HS-5 (cell line): ENCODE data around the gene PITPNM2.
"Not testable (repeated sequence)": the region's sequence is repeated elsewhere in the genome, so short reads cannot be mapped to it uniquely, and the experiment has no call there.

Experiments used
- DNase-seq: peaks from one replicate; pipeline ENCODE4 v3.0.0-alpha.2; 2012; ENCODE audit warnings: low read depth

Gene PITPNM2

GRCh38 chr12:123120452-123121166 lies 30.3 kb downstream of the PITPNM2 start:
- DNase-seq = no peak

GRCh38 chr12:123119808-123120207 lies 31.1 kb downstream of the PITPNM2 start:
- no peak for DNase-seq

DNA sequence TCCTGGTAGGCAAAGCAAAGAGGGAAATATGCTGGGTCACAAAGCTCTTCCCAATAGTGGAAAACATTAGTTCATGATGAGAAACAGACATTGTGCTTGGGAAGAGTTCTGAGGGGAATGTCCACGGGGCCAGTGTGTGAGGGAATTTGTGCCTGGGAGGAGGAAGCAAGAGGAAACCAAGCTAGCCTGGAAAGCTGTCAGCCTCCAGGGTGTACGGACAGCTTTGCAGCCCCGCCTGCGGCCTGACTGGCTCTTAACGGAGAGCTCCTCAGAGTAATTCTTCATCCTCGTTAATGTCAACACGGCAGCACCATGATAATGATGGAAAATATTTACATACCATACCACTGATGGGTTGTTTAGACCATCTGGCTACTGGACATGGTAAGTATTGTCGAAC lies 32.4 kb downstream of the PITPNM2 start:
- no peak for DNase-seq

- DNase-seq = peak; percentile 75
Observed at GRCh38 chr12:123115409-123116121, 35.3 kb downstream of the PITPNM2 start.

- DNase-seq = no peak
Observed at GRCh38 chr12:123114304-123115083, 36.4 kb downstream of the PITPNM2 start.

DNA sequence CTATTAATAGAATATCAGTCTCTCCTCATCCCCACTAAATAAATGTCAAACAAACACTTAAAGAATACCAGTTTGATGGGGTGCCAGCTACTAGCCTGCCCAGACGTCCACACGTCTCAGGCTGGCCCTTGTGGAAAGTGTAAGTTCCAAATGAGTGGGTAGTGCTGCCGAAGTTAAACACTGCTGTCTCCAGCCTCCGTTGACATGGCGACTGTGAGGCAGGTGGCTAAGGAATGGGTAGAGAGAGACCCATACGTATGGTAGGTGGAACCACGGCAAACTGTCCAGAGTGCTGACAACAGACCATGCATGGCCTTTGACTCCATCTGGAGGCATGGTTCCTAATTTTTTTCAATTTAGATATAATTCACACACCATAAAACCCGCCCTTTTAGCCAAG lies 37.9 kb downstream of the PITPNM2 start:
- no peak for DNase-seq

DNA sequence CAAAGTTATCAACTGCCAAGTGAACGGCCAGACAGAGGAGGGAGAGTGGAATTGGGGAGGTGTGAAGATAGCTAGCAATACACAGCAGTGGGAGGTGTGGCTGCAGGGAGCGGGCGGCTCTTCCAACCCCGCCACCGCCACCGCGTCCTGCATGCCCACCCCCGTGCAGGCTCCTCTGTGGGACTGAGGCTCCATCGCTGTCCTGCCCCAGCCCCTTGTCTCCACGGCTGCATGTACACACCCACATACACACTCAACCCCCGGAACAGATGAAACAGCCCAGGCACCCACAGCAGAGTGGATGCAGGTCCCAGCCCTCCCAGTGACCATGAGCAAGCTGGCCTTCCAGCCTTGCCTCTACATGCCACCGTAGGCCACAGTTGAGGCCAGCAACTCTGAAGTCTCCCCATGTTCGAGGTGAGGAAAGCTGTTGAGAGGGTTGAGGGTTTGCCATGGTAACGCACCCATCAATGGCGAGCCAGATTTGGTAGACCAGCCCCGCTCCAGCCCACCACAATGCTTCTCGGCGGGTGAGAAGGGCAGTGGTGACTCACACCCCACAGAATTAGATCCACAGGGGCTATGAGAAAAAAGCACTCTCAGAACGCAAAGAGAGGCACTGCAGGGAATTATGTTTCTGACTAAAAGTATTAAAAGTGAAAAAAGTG lies 39.3 kb downstream of the PITPNM2 start:
- DNase-seq = no peak

GRCh38 chr12:123109319-123109772 lies 41.5 kb downstream of the PITPNM2 start:
- no peak for DNase-seq

DNA sequence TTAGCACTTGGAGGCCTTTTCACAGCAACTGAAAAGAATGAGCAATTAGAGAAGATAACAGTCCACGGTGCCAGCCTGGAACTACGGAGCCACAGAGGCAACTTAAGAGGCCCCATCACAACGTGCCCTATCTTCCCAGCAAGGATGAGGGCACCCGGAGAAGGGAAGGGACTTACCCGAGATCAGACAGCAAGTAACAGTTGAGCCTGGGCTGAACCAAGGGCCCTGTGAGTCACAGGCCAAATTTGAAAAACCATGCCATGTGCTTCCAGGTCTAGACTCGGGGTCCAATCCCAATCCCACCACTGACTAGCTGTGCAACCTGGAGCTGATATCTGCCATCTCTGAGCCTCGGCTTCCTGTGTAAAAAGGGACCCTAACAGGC lies 42.2 kb downstream of the PITPNM2 start:
- DNase-seq = no peak

GRCh38 chr12:123107926-123108681 lies 42.8 kb downstream of the PITPNM2 start:
- no peak for DNase-seq

DNA sequence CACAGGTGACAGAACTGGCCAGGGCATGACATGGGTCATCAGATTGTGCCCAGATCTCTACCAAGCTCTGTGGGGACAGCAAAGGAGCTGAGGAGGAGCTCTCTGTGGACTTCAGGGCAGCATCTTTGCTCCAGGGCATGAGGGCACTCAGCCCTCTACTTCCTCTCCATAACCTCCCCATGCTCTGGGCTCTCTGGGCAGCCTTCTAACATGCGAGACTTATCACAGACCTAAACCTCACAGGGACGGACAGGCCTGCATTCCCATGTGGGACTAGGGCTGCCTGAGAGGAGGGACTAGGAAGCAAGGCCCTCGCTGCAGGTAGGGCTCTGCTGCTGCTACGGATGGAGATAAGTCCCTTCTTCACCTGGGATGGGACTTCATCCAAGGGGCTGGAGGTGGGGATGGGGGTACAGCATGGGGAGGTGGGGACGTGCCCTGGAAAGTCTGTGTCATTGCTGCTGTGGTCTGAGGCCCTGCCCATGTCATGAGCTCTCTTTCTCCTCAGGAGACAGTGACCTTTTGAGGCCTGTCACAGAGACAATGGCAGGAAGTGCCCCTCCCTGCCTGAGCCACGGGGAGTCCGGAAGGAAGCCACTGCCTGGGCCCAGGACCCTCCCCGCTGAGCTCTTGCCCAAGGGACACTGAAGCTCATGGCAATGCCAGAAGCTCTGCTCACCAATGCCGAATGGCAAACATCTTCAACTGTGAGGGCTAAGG lies 44.1 kb downstream of the PITPNM2 start:
- no peak for DNase-seq

GRCh38 chr12:123105211-123105826 lies 45.6 kb downstream of the PITPNM2 start:
- no peak for DNase-seq

- DNase-seq = no peak
Observed at GRCh38 chr12:123104809-123105208, 46.1 kb downstream of the PITPNM2 start.

- DNase-seq = not testable (repeated sequence)
Observed at GRCh38 chr12:123104094-123104493, 46.8 kb downstream of the PITPNM2 start.

DNA sequence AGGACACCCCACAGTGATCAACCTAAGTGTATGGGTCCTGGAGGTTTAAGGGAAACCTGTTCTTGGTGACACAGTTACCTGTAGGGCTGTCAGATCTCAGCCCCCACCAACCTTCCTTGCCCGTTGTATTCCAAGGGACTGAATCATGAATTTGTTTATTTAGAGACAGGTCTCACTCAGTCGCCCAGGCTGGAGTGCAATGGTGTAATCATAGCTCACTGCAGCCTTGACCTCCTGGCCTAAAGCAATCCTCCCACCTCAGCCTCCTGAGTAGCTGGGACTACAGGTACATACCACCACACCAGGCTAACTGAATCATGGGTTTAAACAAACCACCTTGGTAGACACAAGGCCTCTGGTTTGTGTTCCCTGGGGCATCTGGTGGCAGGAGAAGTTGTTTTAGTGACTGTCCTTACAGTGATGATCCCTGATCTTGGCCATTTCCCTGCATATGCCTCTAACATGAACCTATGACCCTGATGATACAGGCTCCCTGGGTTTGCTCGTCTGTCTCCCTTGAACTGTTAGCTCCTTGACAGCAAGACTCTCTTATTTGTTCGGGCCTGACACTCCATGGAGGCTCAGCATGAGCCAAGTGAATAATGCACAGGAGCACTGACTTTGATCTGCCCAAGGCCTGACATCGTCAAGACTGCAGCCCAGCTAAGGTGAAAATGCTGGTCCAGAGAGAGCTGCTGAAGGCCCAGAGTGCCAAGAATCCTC lies 47.9 kb downstream of the PITPNM2 start:
- DNase-seq = no peak

- no peak for DNase-seq
Observed at GRCh38 chr12:123102366-123102765, 48.5 kb downstream of the PITPNM2 start.

DNA sequence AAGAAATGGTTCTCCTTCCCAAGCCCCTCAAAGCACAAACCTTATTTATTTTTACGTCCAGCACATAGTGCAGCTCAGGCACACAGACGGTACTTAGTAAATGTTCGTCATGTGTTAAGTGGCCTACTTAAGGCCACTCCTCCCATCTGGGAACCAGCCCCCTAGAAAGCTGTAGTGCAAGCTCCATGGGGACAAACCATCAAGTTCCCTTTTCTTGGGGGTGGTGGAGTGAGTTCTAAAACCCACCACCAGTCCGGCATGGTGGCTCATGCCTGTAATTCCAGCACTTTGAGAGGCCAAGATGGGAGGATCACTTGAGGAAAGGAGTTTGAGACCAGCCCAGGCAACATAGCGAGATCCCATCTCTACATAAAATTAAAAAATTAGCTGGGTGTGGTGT lies 49.4 kb downstream of the PITPNM2 start:
- no peak for DNase-seq
